Measurements from ENCODE around the gene HELB. TPM values are rescaled to one million over a fixed set of nuclear protein-coding genes. Genes with fewer than 3 reads are reported as not detected.

The HELB gene
- total RNA-seq, 3 donors from 2014 or later: 4.0 to 11.1 (median 7.2) TPM

- Histone ChIP-seq H3K4me3 (no peak overlapping the region), H3K4me1 (no peaks in the 10 kb centered on the region), H3K27me3 (no peaks in the 10 kb centered on the region), H3K9me3 (no peaks in the 10 kb centered on the region), H3K27ac (no peak overlapping the region), H3K36me3 (no peaks in the 10 kb centered on the region)
- intact Hi-C loops (cut with DNase I; ENCODE audit: low total_unique reads): no loop called here
- TF ChIP-seq CTCF (IDR thresholded peaks at IDR 0.05): no peak
- no peak for TF ChIP-seq POLR2AphosphoS5 (IDR thresholded peaks at IDR 0.05)
- no peak for TF ChIP-seq POLR2A (IDR thresholded peaks at IDR 0.05)
- no peak for DNase-seq (ENCODE audit: low spot score in 2 of 2)
Observed at GRCh38 chr12:66268562-66268961, 33.7 kb upstream of the HELB start.

GRCh38 chr12:66269142-66269541 lies 33.2 kb upstream of the HELB start:
- Histone ChIP-seq H3K4me3 (no peak overlapping the region), H3K36me3 (no peaks in the 10 kb centered on the region), H3K27me3 (no peaks in the 10 kb centered on the region), H3K9me3 (no peaks in the 10 kb centered on the region), H3K4me1 (no peaks in the 10 kb centered on the region), H3K27ac (no peak overlapping the region)
- intact Hi-C loops (cut with DNase I; ENCODE audit: low total_unique reads): no loop called here
- no peak for DNase-seq (ENCODE audit: low spot score in 2 of 2)
- TF ChIP-seq POLR2AphosphoS5 (IDR thresholded peaks at IDR 0.05) (no peak), POLR2A (IDR thresholded peaks at IDR 0.05) (no peak), CTCF (IDR thresholded peaks at IDR 0.05) (no peak)

DNA sequence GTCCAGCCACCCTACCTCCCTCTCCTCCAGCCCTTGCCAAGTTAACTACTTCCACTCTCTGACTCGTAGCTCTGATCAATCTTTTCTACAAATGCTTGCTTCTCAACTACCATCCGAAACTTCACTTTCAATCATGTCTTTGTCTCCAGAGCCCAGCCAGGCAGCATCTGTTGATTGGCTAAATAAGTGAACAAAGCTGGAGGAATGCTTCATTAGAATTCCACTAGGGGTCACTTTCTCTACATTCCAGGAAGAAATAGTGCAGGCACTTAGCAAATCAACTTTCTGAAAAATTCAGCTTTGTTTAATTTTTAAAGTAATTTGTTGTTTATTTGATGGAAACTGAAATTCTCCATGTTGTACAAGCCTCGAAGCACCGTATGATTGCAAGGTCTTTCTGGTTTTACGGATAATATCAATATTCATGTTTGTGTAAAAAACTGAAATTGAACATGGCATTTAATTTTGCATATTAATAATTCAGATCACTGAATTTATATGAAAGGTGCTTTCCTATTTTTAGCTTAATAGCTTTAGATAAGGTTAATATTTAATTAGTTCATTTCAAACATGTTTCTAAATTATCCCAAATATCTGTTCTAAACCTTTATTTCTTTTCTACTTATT lies 32.4 kb upstream of the HELB start:
- DNase-seq (ENCODE audit: low spot score in 2 of 2): no peak
- Histone ChIP-seq H3K27me3 (no peaks in the 10 kb centered on the region), H3K4me3 (no peak overlapping the region), H3K9me3 (no peaks in the 10 kb centered on the region), H3K36me3 (no peaks in the 10 kb centered on the region), H3K4me1 (no peaks in the 10 kb centered on the region), H3K27ac (no peak overlapping the region)
- intact Hi-C loops (cut with DNase I; ENCODE audit: low total_unique reads): no loop called here
- peak; percentile 25 to 63 (median 42) for TF ChIP-seq CTCF (IDR thresholded peaks at IDR 0.05)
- TF ChIP-seq POLR2AphosphoS5 (IDR thresholded peaks at IDR 0.05): no peak
- no peak for TF ChIP-seq POLR2A (IDR thresholded peaks at IDR 0.05)

- intact Hi-C loops (cut with DNase I; ENCODE audit: low total_unique reads): no loop called here
- no peaks in the 10 kb centered on the region for H3K36me3 ChIP-seq
- no peak overlapping the region for H3K4me3 ChIP-seq
- DNase-seq (ENCODE audit: low spot score in 2 of 2): no peak
- no peak for TF ChIP-seq POLR2AphosphoS5 (IDR thresholded peaks at IDR 0.05)
- no peak for TF ChIP-seq POLR2A (IDR thresholded peaks at IDR 0.05)
- no peak for TF ChIP-seq CTCF (IDR thresholded peaks at IDR 0.05)
- H3K9me3 ChIP-seq: no peaks in the 10 kb centered on the region
- H3K27me3 ChIP-seq: no peaks in the 10 kb centered on the region
- no peak overlapping the region for H3K27ac ChIP-seq
- no peaks in the 10 kb centered on the region for H3K4me1 ChIP-seq
Observed at GRCh38 chr12:66270613-66271012, 31.7 kb upstream of the HELB start.

- intact Hi-C loops (cut with DNase I; ENCODE audit: low total_unique reads): no loop called here
- no peak overlapping the region for H3K27ac ChIP-seq
- H3K9me3 ChIP-seq: no peaks in the 10 kb centered on the region
- TF ChIP-seq POLR2AphosphoS5 (IDR thresholded peaks at IDR 0.05): no peak
- no peak for TF ChIP-seq POLR2A (IDR thresholded peaks at IDR 0.05)
- TF ChIP-seq CTCF (IDR thresholded peaks at IDR 0.05): no peak
- no peak for DNase-seq (ENCODE audit: low spot score in 2 of 2)
- H3K4me3 ChIP-seq: no peak overlapping the region
- H3K36me3 ChIP-seq: no peaks in the 10 kb centered on the region
- H3K27me3 ChIP-seq: no peaks in the 10 kb centered on the region
- H3K4me1 ChIP-seq: no peaks in the 10 kb centered on the region
Observed at GRCh38 chr12:66272650-66273049, 29.6 kb upstream of the HELB start.
